Ishikawa (cell line): ENCODE measurements around the gene ZNF91.

Experiments
- CEBPB ChIP-seq: IDR thresholded peaks from 2 replicates; pipeline ENCODE4 v1.6.1; 2012
- EP300 ChIP-seq: IDR thresholded peaks from 2 replicates; pipeline ENCODE4 v1.6.1; 2012; ENCODE audit warnings: borderline replicate concordance
- REST ChIP-seq: IDR thresholded peaks from 2 replicates; pipeline ENCODE4 v1.6.1; 2012; ENCODE audit warnings: low read depth, mild to moderate bottlenecking
- TAF1 ChIP-seq: IDR thresholded peaks from 2 replicates; pipeline ENCODE4 v1.6.1; 2012; ENCODE audit warnings: low read depth, mild to moderate bottlenecking
- YY1 ChIP-seq: IDR thresholded peaks from 2 replicates; pipeline ENCODE4 v1.6.1; 2012; ENCODE audit warnings: low read depth
- TF ChIP-seq, protein P1 (sequence below): IDR thresholded peaks from 2 replicates; pipeline ENCODE4 v1.6.1; 2012

- no peak for TF ChIP-seq CEBPB
- no peak for TF ChIP-seq YY1
- TF ChIP-seq TAF1: no peak
- no peak for TF ChIP-seq REST
- TF ChIP-seq EP300: no peak
- TF ChIP-seq, protein P1, sequence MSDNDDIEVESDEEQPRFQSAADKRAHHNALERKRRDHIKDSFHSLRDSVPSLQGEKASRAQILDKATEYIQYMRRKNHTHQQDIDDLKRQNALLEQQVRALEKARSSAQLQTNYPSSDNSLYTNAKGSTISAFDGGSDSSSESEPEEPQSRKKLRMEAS: no peak
Measured at GRCh38 chr19:23321953-23322549, 73.2 kb downstream of the ZNF91 start.
